WTC11 (cell line): ENCODE measurements around the gene WDR33. TPM values are rescaled to one million over a fixed set of nuclear protein-coding genes. Genes with fewer than 3 reads are reported as not detected.
A peak's percentile ranks its signal among the peaks of the same experiment; 100 is the strongest.

ENCODE experiments used
- ATAC-seq: fragments of 200-7000 bp; cut with Tn5 transposase; 2 replicates; pipeline ENCODE4 v1.10.0; 2021; ENCODE audit warnings: mild to moderate bottlenecking, moderate library complexity
- CTCF ChIA-PET: fragments of 300-600 bp; sonication (Branson Sonifier 250); formaldehyde crosslinking; loops from one replicate; lab custom pipeline; 2021; ENCODE audit warnings: antibody characterized with exemption; lab: Charles Lee
- POLR2A ChIA-PET: fragments of 350-600 bp; sonication (Branson Sonifier 250); formaldehyde crosslinking; loops from one replicate; lab custom pipeline; 2021; ENCODE audit warnings: antibody characterized with exemption; lab: Charles Lee
- DNase-seq: peaks from one replicate; pipeline ENCODE4 v3.0.0; 2021; ENCODE audit warnings: low spot score
- H3K27ac Mint-ChIP-seq: 2 replicates; pipeline ENCODE4 v1.8.0; 2021; ENCODE audit warnings: mixed read lengths
- H3K27me3 Mint-ChIP-seq: 2 replicates; pipeline ENCODE4 v1.8.0; 2021; ENCODE audit warnings: low read depth, mild to moderate bottlenecking, moderate library complexity, mixed read lengths
- H3K36me3 Mint-ChIP-seq: 2 replicates; pipeline ENCODE4 v1.8.0; 2021; ENCODE audit warnings: mixed read lengths
- H3K4me1 Mint-ChIP-seq: 2 replicates; pipeline ENCODE4 v1.8.0; 2022; ENCODE audit warnings: mixed read lengths
- H3K4me3 Mint-ChIP-seq: 2 replicates; pipeline ENCODE4 v1.8.0; 2021; ENCODE audit warnings: mild to moderate bottlenecking, moderate library complexity, mixed read lengths
- H3K9me3 Mint-ChIP-seq: 2 replicates; pipeline ENCODE4 v1.8.0; 2021; ENCODE audit warnings: mixed read lengths
- CBFB ChIP-seq: sonication (generic); formaldehyde crosslinking; IDR thresholded peaks from 2 replicates; pipeline ENCODE4 v1.8.1; 2022; ENCODE audit warnings: mild to moderate bottlenecking, low read depth, missing genetic modification reagents
- EMX1 ChIP-seq: fragments of 250-450 bp; sonication (Bioruptor Pico); IDR thresholded peaks from 2 replicates; pipeline ENCODE4 v1.8.0; 2021; ENCODE audit warnings: mild to moderate bottlenecking
- FOXK1 ChIP-seq: sonication (generic); formaldehyde crosslinking; IDR thresholded peaks from 2 replicates; pipeline ENCODE4 v1.8.0; 2022; ENCODE audit warnings: mild to moderate bottlenecking, moderate library complexity, missing genetic modification reagents
- KAT7 ChIP-seq: sonication (generic); formaldehyde crosslinking; IDR thresholded peaks from 2 replicates; pipeline ENCODE4 v1.8.1; 2023; ENCODE audit warnings: missing genetic modification reagents, mild to moderate bottlenecking, borderline replicate concordance
- MXD4 ChIP-seq: fragments of 250-450 bp; sonication (Bioruptor Pico); IDR thresholded peaks from 2 replicates; pipeline ENCODE4 v1.8.0; 2021; ENCODE audit warnings: mild to moderate bottlenecking, moderate library complexity, borderline replicate concordance
- NR1H2 ChIP-seq: sonication (generic); formaldehyde crosslinking; IDR thresholded peaks from 2 replicates; pipeline ENCODE4 v1.9.0; 2021; ENCODE audit warnings: mild to moderate bottlenecking, moderate library complexity, missing genetic modification reagents
- RORB ChIP-seq: fragments of 250-450 bp; sonication (Bioruptor Pico); IDR thresholded peaks from 2 replicates; pipeline ENCODE4 v1.9.0; 2021; ENCODE audit warnings: mild to moderate bottlenecking
- SP1 ChIP-seq: sonication (generic); formaldehyde crosslinking; conservative IDR thresholded peaks from 2 replicates; pipeline ENCODE4 v1.8.1; 2022; ENCODE audit warnings: missing genetic modification reagents
- TEAD4 ChIP-seq: sonication (generic); formaldehyde crosslinking; IDR thresholded peaks from 2 replicates; pipeline ENCODE4 v1.8.0; 2022; ENCODE audit warnings: mild to moderate bottlenecking, missing genetic modification reagents
- TP53 ChIP-seq: sonication (generic); formaldehyde crosslinking; IDR thresholded peaks from 2 replicates; pipeline ENCODE4 v1.8.1; 2023; ENCODE audit warnings: mild to moderate bottlenecking, missing genetic modification reagents
- ZBTB21 ChIP-seq: sonication (generic); formaldehyde crosslinking; IDR thresholded peaks from 2 replicates; pipeline ENCODE4 v1.8.1; 2023; ENCODE audit warnings: mild to moderate bottlenecking, missing genetic modification reagents, borderline replicate concordance
- ZBTB43 ChIP-seq: sonication (generic); formaldehyde crosslinking; IDR thresholded peaks from 2 replicates; pipeline ENCODE4 v1.8.1; 2023; ENCODE audit warnings: mild to moderate bottlenecking, missing genetic modification reagents
- ZNF121 ChIP-seq: sonication (generic); formaldehyde crosslinking; IDR thresholded peaks from 2 replicates; pipeline ENCODE4 v1.8.0; 2023; ENCODE audit warnings: missing genetic modification reagents
- ZNF138 ChIP-seq: sonication (generic); formaldehyde crosslinking; conservative IDR thresholded peaks from 2 replicates; pipeline ENCODE4 v1.8.1; 2022; ENCODE audit warnings: mild to moderate bottlenecking, moderate library complexity, missing genetic modification reagents
- ZNF317 ChIP-seq: sonication (generic); formaldehyde crosslinking; IDR thresholded peaks from 2 replicates; pipeline ENCODE4 v1.8.1; 2023; ENCODE audit warnings: low read depth, mild to moderate bottlenecking, moderate library complexity, missing genetic modification reagents, borderline replicate concordance
- ZNF416 ChIP-seq: fragments of 250-450 bp; sonication (Bioruptor Pico); IDR thresholded peaks from 2 replicates; pipeline ENCODE4 v1.9.0; 2021; ENCODE audit warnings: mild to moderate bottlenecking, inconsistent platforms
- ZSCAN18 ChIP-seq: fragments of 250-450 bp; sonication (Bioruptor Pico); IDR thresholded peaks from 2 replicates; pipeline ENCODE4 v2.1.2; 2022; ENCODE audit warnings: mild to moderate bottlenecking, moderate library complexity
- total RNA-seq: library from RNA; stranded (reverse); gene quantifications from 3 replicates; pipeline ENCODE4 v1.2.3, GENCODE V29; 2021
- TF ChIP-seq, protein P1 (sequence below): fragments of 250-450 bp; sonication (Bioruptor Pico); IDR thresholded peaks from 2 replicates; pipeline ENCODE4 v1.9.0; 2021; ENCODE audit warnings: moderate library complexity, mild to moderate bottlenecking, inconsistent platforms, borderline replicate concordance
- TF ChIP-seq, protein P2 (sequence below): sonication (generic); formaldehyde crosslinking; IDR thresholded peaks from 2 replicates; pipeline ENCODE4 v1.8.1; 2022; ENCODE audit warnings: missing genetic modification reagents, borderline replicate concordance
- TF ChIP-seq, protein P3 (sequence below): sonication (generic); formaldehyde crosslinking; IDR thresholded peaks from 2 replicates; pipeline ENCODE4 v1.8.0; 2022; ENCODE audit warnings: mild to moderate bottlenecking, missing genetic modification reagents
- TF ChIP-seq, protein P4 (sequence below): sonication (generic); formaldehyde crosslinking; IDR thresholded peaks from 2 replicates; pipeline ENCODE4 v1.8.1; 2022; ENCODE audit warnings: low read depth, mild to moderate bottlenecking, moderate library complexity, missing genetic modification reagents, borderline replicate concordance
- TF ChIP-seq, protein P5 (sequence below): sonication (generic); formaldehyde crosslinking; IDR thresholded peaks from 2 replicates; pipeline ENCODE4 v1.8.1; 2022; ENCODE audit warnings: mild to moderate bottlenecking, missing genetic modification reagents, moderate library complexity, borderline replicate concordance
- TF ChIP-seq, protein P6 (sequence below): sonication (generic); formaldehyde crosslinking; conservative IDR thresholded peaks from 2 replicates; pipeline ENCODE4 v1.8.1; 2023; ENCODE audit warnings: mild to moderate bottlenecking, low read depth, missing genetic modification reagents, moderate library complexity

WDR33 gene
- total RNA-seq, 1 experiment from 2014 or later = 67.1 TPM

DNA sequence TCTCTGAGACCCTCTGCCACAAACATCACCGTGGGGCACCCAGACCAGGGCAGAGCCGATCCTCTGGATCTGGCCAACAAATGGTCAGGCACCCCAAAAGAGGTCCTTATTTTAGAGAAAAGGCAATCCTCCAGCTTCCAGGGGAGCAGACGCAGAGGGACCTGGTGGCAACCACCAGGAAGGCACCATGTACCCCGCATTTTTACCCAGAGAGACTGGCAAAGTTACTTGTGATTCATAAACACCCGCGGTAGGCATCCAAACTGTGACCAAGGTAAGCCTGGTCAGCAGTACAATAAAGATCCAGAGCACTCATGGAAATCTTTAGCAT lies 146.1 kb downstream of the WDR33 start:
- Mint-ChIP-seq H3K27ac (no peak overlapping the region), H3K27me3 (peaks cover 35% of the 10 kb centered on the region), H3K4me1 (peaks cover 3% of the 10 kb centered on the region), H3K4me3 (peak overlapping the region; percentile 60), H3K36me3 (no peaks in the 10 kb centered on the region), H3K9me3 (peaks cover 8% of the 10 kb centered on the region)
- POLR2A ChIA-PET = no interaction called here
- DNase-seq = no peak
- no peak for ATAC-seq
- CTCF ChIA-PET = interaction anchor here (1.1 to 4.1 kb wide), 5 partner anchors 9 to 74 kb away, joined by 3 to 19 read pairs (median 4); no protein-coding TSS in a partner anchor
- TF ChIP-seq ZNF138 (CRISPR knock-in tag) (no peak), SP1 (CRISPR knock-in tag) (no peak), CBFB (CRISPR knock-in tag) (no peak), MXD4 (CRISPR knock-in tag) (no peak), RORB (CRISPR knock-in tag) (no peak), EMX1 (CRISPR knock-in tag) (no peak), KAT7 (no peak), FOXK1 (CRISPR knock-in tag) (no peak), ZSCAN18 (CRISPR knock-in tag) (no peak), ZNF416 (CRISPR knock-in tag) (no peak), TEAD4 (CRISPR knock-in tag) (no peak)
- TF ChIP-seq, protein P1, sequence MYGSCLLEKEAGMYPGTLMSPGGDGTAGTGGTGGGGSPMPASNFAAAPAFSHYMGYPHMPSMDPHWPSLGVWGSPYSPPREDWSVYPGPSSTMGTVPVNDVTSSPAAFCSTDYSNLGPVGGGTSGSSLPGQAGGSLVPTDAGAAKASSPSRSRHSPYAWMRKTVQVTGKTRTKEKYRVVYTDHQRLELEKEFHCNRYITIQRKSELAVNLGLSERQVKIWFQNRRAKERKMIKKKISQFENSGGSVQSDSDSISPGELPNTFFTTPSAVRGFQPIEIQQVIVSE (CRISPR knock-in tag) = no peak
- TF ChIP-seq, protein P2, sequence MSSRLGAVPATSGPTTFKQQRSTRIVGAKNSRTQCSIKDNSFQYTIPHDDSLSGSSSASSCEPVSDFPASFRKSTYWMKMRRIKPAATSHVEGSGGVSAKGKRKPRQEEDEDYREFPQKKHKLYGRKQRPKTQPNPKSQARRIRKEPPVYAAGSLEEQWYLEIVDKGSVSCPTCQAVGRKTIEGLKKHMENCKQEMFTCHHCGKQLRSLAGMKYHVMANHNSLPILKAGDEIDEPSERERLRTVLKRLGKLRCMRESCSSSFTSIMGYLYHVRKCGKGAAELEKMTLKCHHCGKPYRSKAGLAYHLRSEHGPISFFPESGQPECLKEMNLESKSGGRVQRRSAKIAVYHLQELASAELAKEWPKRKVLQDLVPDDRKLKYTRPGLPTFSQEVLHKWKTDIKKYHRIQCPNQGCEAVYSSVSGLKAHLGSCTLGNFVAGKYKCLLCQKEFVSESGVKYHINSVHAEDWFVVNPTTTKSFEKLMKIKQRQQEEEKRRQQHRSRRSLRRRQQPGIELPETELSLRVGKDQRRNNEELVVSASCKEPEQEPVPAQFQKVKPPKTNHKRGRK (CRISPR knock-in tag) = no peak
- TF ChIP-seq, protein P3, sequence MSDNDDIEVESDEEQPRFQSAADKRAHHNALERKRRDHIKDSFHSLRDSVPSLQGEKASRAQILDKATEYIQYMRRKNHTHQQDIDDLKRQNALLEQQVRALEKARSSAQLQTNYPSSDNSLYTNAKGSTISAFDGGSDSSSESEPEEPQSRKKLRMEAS (CRISPR knock-in tag) = no peak
- TF ChIP-seq, protein P4, sequence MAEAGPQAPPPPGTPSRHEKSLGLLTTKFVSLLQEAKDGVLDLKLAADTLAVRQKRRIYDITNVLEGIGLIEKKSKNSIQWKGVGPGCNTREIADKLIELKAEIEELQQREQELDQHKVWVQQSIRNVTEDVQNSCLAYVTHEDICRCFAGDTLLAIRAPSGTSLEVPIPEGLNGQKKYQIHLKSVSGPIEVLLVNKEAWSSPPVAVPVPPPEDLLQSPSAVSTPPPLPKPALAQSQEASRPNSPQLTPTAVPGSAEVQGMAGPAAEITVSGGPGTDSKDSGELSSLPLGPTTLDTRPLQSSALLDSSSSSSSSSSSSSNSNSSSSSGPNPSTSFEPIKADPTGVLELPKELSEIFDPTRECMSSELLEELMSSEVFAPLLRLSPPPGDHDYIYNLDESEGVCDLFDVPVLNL = no peak

GRCh38 chr2:127664065-127664894 lies 146.7 kb downstream of the WDR33 start:
- POLR2A ChIA-PET = no interaction called here
- Mint-ChIP-seq H3K27ac (no peak overlapping the region), H3K36me3 (no peaks in the 10 kb centered on the region), H3K4me1 (peaks cover 3% of the 10 kb centered on the region), H3K4me3 (peak overlapping the region; percentile 60), H3K9me3 (peaks cover 9% of the 10 kb centered on the region), H3K27me3 (peaks cover 35% of the 10 kb centered on the region)
- CTCF ChIA-PET = interaction anchor here (0.7 to 4.1 kb wide), 8 partner anchors 8 to 138 kb away, joined by 3 to 19 read pairs (median 5); partner anchors contain the start of genes IWS1 and LIMS2
- ATAC-seq (peak; percentile 76), DNase-seq (no peak)
- no peak for TF ChIP-seq NR1H2 (CRISPR knock-in tag)
- TF ChIP-seq, protein P5, sequence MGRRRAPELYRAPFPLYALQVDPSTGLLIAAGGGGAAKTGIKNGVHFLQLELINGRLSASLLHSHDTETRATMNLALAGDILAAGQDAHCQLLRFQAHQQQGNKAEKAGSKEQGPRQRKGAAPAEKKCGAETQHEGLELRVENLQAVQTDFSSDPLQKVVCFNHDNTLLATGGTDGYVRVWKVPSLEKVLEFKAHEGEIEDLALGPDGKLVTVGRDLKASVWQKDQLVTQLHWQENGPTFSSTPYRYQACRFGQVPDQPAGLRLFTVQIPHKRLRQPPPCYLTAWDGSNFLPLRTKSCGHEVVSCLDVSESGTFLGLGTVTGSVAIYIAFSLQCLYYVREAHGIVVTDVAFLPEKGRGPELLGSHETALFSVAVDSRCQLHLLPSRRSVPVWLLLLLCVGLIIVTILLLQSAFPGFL = no peak
- TF ChIP-seq TP53 = no peak
- TF ChIP-seq ZNF317 (CRISPR knock-in tag) = no peak
- TF ChIP-seq RORB (CRISPR knock-in tag) = no peak
- 0 out of 2 replicates have a peak, but pooled peaks have one; percentile 14 for TF ChIP-seq ZBTB21
- TF ChIP-seq, protein P6, sequence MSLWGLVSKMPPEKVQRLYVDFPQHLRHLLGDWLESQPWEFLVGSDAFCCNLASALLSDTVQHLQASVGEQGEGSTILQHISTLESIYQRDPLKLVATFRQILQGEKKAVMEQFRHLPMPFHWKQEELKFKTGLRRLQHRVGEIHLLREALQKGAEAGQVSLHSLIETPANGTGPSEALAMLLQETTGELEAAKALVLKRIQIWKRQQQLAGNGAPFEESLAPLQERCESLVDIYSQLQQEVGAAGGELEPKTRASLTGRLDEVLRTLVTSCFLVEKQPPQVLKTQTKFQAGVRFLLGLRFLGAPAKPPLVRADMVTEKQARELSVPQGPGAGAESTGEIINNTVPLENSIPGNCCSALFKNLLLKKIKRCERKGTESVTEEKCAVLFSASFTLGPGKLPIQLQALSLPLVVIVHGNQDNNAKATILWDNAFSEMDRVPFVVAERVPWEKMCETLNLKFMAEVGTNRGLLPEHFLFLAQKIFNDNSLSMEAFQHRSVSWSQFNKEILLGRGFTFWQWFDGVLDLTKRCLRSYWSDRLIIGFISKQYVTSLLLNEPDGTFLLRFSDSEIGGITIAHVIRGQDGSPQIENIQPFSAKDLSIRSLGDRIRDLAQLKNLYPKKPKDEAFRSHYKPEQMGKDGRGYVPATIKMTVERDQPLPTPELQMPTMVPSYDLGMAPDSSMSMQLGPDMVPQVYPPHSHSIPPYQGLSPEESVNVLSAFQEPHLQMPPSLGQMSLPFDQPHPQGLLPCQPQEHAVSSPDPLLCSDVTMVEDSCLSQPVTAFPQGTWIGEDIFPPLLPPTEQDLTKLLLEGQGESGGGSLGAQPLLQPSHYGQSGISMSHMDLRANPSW (CRISPR knock-in tag) = no peak
- TF ChIP-seq KAT7 = no peak
- TF ChIP-seq ZBTB43 (CRISPR knock-in tag) = no peak
- peak; percentile 30; the same call in 1 of the 2 replicates for TF ChIP-seq ZNF121
